LNCAP (cell line): ENCODE data around the gene ZNRF4.

Experiments
- CTCF ChIP-seq: fragments of 450-650 bp; IDR thresholded peaks from 2 replicates; pipeline ENCODE4 v1.5.1; 2017; ENCODE audit warnings: mild to moderate bottlenecking

Gene ZNRF4

GRCh38 chr19:5436106-5436947 is 18.9 kb upstream of the ZNRF4 start:
- no peak for TF ChIP-seq CTCF

- TF ChIP-seq CTCF = no peak
These were observed 18.3 kb upstream of the ZNRF4 start for GRCh38 chr19:5436948-5437306.

- TF ChIP-seq CTCF = no peak
These were observed 15.8 kb upstream of the ZNRF4 start for GRCh38 chr19:5439452-5439851.

GRCh38 chr19:5440299-5440698 is 14.9 kb upstream of the ZNRF4 start:
- no peak for TF ChIP-seq CTCF

- no peak for TF ChIP-seq CTCF
These were observed 11.5 kb upstream of the ZNRF4 start for GRCh38 chr19:5443723-5444122.

GRCh38 chr19:5444431-5444830 is 10.8 kb upstream of the ZNRF4 start:
- TF ChIP-seq CTCF = no peak

- no peak for TF ChIP-seq CTCF
These were observed 10.1 kb upstream of the ZNRF4 start for GRCh38 chr19:5445071-5445470.
